A549 (cell line): Measurements from ENCODE around the gene SPPL3.

Experiments
- CEBPB ChIP-seq, 2 experiments: fragments of >200 bp in 1 of 2; sonication (Bioruptor Twin) in 1 of 2; formaldehyde crosslinking in 1 of 2; IDR thresholded peaks; 2 replicates each; pipeline ENCODE4 v1.6.1; 2012 to 2016
- CTCF ChIP-seq: fragments of >200 bp; sonication (Bioruptor Twin); formaldehyde crosslinking; IDR thresholded peaks from 3 replicates; pipeline ENCODE4 v1.5.1; 2016
- EP300 ChIP-seq, 2 experiments: fragments of >200 bp; sonication (Bioruptor Twin); formaldehyde crosslinking; IDR thresholded peaks; 2 replicates in 1 of 2; 3 replicates in 1 of 2; pipeline ENCODE4 v1.6.1; 2016 to 2017
- POLR2A ChIP-seq: IDR thresholded peaks from 2 replicates; pipeline ENCODE4 v1.6.1; 2012; ENCODE audit warnings: mild to moderate bottlenecking, low read length
- POLR2AphosphoS2 ChIP-seq: conservative IDR thresholded peaks from 2 replicates; pipeline ENCODE4 v1.6.1; 2012; ENCODE audit warnings: low read length, improper control_type of control experiment, inconsistent platforms
- REST ChIP-seq: fragments of 200-600 bp; sonication (generic); IDR thresholded peaks from 2 replicates; pipeline ENCODE4 v1.6.1; 2016; ENCODE audit warnings: antibody characterized with exemption, mild to moderate bottlenecking, moderate library complexity

GRCh38 chr12:120814203-120814902 lies 89.8 kb downstream of the SPPL3 start:
- TF ChIP-seq POLR2A (no peak), EP300 (IDR thresholded peaks at IDR 0.05) (no peak), CEBPB (IDR thresholded peaks at IDR 0.05) (no peak), CTCF (no peak), POLR2AphosphoS2 (no peak), REST (no peak)
